GM10248 (cell line): ENCODE data around the gene NOC4L.

Experiments used
- CTCF ChIA-PET: fragments of 300-600 bp; sonication (Branson Sonifier 250); formaldehyde crosslinking; extraction: SDS; loops from one replicate; lab custom pipeline; 2021; ENCODE audit warnings: antibody characterized with exemption; lab: Yijun Ruan, JAX
- POLR2A ChIA-PET: fragments of 350-650 bp; sonication (Branson Sonifier 250); formaldehyde crosslinking; extraction: SDS; loops from one replicate; lab custom pipeline; 2020; ENCODE audit warnings: antibody characterized with exemption; lab: Yijun Ruan, JAX
- DNase-seq: peaks from one replicate; pipeline ENCODE4 v3.0.0; 2012; ENCODE audit errors: extremely low spot score
- TF ChIP-seq, protein P1 (sequence below): IDR thresholded peaks from 2 replicates; pipeline ENCODE4 v1.5.1; 2012; ENCODE audit warnings: mild to moderate bottlenecking, low read depth; ENCODE audit errors: extremely low read depth, missing control alignments, control extremely low read depth

Gene NOC4L

DNA sequence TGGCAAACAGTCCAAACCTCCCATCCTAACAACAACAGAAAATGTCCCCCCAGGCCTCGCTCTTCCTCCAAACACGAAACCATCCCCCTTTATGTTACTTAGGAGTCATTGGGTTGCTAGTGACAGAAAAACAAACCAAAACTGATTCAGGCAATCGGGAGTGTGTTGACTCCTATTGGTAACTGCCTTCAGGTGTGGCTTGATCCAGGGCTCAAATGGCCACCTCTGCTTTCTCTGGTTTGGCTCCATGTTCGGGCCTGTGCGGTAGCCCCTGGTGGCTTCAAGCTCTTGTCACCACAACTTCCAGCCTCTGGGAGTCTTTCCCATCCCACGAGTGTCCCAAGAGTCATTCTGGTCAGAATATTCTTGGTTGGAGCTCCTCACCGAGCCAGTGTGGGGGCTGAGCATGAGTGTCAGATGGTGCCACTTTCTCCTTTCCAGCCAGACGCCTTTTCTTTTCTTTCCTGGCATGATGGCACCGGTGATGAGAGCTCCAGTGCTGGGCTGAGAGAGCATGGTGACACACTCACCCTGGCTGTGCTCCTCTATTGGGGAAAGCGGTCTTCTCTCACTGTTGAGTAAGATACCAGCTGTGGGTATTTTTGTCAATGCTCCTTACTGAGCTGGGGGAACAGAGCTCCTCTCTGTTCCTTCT lies 38.6 kb downstream of the NOC4L start:
- TF ChIP-seq, protein P1, sequence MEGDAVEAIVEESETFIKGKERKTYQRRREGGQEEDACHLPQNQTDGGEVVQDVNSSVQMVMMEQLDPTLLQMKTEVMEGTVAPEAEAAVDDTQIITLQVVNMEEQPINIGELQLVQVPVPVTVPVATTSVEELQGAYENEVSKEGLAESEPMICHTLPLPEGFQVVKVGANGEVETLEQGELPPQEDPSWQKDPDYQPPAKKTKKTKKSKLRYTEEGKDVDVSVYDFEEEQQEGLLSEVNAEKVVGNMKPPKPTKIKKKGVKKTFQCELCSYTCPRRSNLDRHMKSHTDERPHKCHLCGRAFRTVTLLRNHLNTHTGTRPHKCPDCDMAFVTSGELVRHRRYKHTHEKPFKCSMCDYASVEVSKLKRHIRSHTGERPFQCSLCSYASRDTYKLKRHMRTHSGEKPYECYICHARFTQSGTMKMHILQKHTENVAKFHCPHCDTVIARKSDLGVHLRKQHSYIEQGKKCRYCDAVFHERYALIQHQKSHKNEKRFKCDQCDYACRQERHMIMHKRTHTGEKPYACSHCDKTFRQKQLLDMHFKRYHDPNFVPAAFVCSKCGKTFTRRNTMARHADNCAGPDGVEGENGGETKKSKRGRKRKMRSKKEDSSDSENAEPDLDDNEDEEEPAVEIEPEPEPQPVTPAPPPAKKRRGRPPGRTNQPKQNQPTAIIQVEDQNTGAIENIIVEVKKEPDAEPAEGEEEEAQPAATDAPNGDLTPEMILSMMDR: no peak
- ChIA-PET POLR2A (no interaction called here), CTCF (no interaction called here)
- no peak for DNase-seq

DNA sequence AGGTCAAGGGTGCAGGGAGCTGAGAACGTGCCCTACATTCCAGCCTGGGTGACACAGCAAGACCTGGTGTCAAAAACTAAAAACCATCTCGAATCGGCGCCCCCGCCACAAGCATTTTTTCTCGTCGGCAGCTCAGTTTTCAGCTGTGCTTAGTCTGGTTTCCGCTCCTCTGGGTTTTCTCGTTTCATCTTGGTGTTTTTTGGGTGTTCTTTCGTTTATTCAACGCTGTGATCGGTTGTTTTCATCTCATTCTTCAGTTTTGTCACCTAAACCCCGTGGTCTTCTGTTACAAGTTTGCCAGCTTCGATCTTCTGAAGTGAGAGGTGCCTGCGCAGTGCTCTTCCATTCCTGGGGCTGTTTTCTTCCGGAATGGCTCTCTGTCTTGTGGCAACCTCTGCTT lies 41.4 kb downstream of the NOC4L start:
- CTCF ChIA-PET: interaction anchor here (1.7 kb wide), 1 partner anchor 10 kb away, joined by 3 read pairs; no protein-coding TSS in a partner anchor
- TF ChIP-seq, protein P1: no peak
- no peak for DNase-seq
- POLR2A ChIA-PET: no interaction called here

DNA sequence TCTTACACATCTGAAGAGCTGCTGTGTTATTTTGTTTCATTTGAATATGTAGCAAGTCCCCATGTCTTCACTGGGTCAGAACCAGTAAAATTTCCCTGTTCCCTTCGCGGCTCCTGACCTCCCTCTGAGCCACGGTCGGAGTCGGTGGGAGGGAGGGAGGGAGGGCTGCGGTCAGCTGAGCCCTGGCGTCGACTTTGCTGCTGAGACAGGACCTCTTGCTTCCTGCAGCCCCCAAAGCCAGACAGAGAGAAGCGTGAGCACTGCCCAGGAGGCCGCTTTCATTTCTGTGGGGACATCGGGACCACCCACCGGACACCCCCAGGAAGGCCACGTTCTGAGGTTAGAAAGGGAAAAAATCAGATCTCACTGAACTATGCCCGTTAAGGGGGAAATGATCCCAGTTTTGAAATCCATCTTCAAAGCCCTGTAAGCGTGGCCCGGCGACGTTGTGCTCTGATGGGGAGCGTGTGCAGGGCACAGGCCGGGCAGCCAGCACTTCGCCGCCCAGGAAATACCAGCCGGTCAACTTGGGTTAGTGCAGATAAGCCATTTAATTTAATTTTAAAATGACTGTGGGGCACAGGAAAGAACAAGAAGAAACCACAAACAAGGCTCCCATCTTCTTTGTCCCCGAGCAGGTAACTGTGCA lies 42.1 kb downstream of the NOC4L start:
- ChIA-PET CTCF (interaction anchor here (1.7 kb wide), 1 partner anchor 11 kb away, joined by 3 read pairs; no protein-coding TSS in a partner anchor), POLR2A (no interaction called here)
- TF ChIP-seq, protein P1: no peak
- DNase-seq: no peak

DNA sequence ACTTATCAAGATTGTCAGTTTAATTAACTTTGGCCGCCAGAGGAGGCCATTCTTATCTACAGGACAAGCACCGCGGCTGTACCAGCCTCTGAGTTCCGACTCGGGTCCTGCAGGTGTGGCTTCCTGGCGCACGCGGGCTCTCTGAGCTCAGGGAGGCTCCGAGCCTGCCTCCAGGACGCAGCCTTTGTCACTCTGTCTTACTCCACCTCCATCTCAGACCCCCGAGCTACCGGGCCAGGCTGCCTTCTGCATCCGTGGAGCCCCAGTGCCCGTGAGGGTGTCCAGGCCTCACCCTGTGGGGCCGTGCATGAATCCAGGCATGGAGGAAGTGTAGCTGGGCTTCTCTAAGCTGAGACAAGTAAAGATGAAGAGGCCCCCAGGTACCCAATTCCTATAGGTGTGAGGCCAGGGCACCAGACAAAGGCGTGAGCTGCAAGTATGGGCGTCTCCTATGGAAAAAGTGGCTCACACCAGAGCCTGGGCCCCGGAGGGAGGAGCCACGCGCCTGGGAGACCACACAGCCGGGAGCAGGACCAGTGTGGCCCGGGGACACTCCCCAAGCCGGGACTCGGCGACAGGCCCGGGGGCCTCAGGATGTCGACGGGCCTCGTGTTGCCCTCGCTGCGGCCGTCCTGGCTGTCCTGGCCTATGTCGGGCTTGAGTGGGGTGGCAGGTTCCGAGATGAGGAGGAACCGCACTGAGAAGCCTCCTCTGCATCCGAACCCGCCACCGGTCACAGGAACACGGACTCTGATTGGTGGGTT lies 42.8 kb downstream of the NOC4L start:
- no peak for DNase-seq
- CTCF ChIA-PET: interaction anchor here (1.7 kb wide), 1 partner anchor 11 kb away, joined by 3 read pairs; no protein-coding TSS in a partner anchor
- TF ChIP-seq, protein P1: no peak
- POLR2A ChIA-PET: no interaction called here

DNA sequence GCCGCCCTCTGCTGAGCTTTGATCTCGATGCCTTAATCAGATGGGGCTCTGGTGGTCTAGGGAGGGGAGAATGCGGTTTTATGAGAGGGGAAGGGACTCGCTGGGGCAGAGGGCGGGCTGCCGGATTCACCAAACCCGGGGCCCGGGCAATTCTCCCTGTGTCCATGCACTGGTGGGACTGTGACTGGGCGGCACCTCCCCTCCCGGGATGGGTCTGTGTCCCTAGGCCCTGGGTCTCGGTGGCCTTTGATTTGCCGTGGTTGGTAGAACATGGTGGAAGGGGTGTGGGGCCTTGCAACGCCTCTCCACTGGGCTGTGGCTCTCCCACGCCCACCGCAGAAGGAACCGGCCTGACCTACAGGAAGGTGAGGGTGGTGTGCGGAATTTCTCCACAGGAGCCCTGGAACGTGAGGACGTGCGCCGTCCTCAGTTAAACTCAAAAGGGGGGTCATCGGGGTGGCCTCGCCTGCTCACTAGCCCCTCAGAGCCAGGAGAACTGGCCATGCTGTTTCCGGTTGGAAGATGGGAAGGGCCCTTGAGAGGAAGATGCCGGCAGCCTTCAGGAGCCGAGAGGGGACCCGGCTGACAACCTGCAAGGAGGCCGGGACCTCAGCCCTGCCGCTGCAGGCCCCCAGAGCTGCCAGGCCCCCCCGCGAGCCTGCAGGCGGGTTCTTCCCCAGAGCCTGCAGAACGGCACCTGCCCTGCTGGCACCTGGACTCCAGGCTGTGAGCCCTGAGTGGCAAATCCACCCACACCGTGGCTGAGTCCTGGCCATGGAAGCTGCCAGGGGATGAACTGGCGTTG lies 43.6 kb downstream of the NOC4L start:
- no peak for DNase-seq
- TF ChIP-seq, protein P1: no peak
- ChIA-PET CTCF (no interaction called here), POLR2A (no interaction called here)
